ENCODE results near the gene AICDA. TPM values are rescaled to one million over a fixed set of nuclear protein-coding genes. Genes with fewer than 3 reads are reported as not detected.
"Not testable (repeated sequence)": the region's sequence is repeated elsewhere in the genome, so short reads cannot be mapped to it uniquely, and the experiment has no call there.

Gene AICDA
- polyA plus RNA-seq, 1 donor = 0.45 TPM

DNA sequence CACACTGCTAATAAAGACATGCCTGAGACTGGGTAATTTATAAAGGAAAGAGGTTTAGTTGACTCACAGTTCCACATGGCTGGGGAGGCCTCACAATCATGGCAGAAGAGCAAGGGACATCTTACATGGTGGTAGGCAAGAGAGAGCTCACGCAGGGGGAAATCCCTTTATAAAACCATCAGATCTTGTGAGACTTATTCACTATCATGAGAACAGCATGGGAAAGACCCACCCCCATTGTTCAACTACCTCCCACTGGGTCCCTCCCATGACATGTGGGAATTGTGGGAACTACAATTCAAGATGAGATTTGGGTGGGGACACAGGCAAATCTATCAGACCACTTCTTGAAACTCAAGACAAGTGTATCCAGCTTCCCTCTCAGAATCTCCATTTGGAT lies 1.2 kb upstream of the AICDA start:
- DNase-seq = not testable (repeated sequence)

DNA sequence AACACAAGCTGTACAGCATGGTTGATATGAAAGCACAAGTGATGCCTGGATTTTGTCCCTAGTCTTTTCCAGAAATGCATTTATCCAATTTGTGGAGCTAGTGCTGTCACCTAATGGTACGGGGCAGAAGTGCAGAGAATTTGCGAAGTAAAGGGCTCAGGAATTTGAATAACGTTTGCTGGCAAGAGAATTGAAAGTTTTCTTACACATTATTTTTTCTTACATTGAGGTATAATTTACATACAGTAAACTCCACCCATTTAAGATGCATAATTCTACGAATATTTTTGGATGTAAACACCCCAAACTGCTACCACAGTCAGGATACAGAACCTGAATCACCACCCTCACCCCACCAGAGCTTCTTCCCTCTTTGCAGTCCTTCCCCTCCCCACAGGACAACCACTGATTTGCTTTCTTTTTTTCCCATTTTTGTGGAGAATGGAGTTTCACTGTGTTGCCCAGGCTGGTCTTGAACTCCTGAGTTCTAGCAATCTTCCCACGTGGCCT lies 3.5 kb downstream of the AICDA start:
- peak; percentile 35 for DNase-seq

DNA sequence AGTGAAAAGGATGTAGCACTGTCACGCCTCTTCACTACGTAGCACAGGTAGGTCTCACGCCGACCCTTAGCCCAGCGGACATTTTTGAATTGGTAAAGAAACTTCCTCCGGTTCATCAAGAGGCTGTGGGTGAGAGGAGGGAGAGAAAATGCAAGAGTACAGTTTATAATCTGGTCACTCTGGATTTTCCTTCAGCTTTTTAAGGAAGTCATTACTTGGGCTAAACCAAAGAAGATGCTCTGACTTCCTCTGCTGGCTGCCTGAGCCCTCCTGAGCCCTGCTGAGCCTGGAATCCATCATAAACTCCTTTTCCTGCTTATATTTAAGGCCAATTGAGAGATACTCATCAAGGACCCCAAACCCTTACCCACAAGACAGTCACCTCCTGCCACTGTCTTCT lies 5.8 kb downstream of the AICDA start:
- no peak for DNase-seq

DNA sequence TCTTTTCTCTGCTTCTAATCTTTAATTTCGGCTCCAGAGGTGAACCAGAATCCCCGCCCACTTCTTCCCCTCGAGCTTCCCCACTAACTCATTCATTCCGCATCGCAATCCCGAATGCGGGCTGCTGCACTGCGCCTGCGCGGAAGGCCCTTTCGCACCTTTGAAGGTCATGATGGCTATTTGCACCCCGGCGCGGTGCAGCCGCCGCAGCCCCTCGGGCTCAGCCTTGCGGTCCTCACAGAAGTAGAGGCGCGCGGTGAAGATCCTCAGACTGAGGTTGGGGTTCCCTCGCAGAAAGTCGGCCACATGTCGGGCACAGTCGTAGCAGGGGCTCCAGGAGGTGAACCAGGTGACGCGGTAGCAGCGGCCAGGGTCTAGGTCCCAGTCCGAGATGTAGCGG lies 7.6 kb downstream of the AICDA start:
- DNase-seq = no peak

DNA sequence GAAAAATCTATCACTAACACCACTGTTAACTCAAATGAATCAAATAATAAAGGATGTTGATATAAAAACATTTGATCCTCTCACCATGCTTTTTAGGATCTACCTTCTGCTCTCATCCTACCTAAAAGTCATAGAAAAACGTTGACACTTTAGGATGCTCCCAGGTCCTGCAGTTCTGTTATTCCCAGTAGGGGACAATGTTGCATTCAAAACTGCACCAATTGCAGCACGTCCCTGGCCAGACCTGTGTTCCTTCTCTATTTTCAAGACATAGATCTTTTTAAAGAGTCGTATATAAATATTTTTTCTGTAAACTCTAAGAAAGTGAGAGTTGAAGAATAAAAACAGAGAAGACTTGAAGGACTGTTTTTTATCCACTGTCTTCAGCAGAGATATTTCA lies 8.8 kb downstream of the AICDA start:
- DNase-seq = no peak

DNA sequence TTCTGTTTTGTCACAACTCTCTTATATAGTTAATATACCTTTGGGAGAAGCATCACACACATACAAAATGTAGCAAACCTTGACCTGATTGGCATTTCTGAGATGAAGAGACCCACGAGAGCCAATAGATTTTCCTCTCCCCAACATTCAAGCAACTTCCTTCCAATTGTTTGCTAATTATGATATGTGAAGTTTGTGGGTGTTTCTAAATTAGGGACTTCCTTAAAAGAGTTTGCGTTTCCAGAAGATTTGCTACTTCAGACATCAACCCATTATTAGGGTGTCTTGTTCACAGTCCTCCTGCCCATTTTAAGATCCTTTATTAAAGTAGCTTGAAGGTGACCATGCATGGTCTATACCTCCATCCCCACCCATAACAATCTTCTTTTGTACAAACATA lies 9.4 kb downstream of the AICDA start:
- DNase-seq = no peak

DNA sequence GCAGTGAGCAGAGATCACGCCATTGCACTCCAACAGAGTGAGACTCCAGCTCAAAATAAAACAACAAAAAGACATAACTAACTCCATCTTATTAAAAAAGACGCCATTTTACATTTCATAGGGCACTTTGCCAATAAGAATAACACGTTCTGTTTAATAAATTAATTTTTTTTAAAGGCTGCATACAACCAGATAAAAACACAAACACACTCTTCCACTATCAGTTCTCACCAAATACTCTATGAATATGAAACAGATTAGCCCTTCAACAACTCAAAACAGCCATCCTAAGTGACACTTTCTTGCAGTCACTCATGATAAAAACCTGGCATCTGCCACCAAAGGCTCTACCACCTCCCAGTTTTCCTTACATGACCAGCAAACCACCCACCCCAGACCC lies 16.1 kb downstream of the AICDA start:
- DNase-seq = no peak

DNA sequence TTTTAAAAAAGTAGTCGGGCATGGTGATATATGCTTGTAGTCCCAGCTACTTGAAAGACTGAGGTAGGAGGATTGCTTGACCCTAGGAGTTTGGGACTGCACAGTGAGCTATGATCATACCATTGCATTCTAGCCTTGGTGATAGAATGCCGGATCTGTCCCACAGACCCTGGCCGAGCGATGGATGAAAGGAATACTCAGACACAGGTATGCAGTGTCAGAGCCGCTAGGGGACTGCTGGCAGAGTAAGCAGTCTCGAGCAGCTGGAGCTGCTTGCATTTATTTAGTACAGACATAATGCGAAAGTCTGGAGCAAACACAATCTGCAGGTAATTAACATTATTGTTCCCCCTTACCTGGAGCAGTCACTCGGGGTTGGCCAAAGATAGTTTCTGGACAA lies 18.6 kb downstream of the AICDA start:
- no peak for DNase-seq

DNA sequence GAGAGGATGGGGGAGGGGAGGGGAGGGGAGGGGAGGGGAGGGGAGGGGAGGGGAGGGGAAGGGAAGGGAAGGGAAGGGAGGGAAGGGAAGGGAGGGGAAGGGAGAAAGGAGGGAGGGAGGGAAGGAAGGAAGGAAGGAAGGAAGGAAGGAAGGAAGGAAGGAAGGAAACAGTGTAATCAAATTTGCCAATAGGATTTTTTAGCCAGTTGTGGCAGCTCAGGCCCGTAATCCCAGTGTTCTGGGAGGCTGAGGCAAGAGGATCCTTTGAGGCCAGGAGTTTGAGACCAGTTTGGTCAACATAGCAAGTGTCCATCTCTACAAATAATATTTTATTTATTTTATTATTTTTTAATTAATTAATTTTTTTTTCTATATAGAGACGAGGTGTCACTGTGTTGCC lies 19.4 kb downstream of the AICDA start:
- no peak for DNase-seq

DNA sequence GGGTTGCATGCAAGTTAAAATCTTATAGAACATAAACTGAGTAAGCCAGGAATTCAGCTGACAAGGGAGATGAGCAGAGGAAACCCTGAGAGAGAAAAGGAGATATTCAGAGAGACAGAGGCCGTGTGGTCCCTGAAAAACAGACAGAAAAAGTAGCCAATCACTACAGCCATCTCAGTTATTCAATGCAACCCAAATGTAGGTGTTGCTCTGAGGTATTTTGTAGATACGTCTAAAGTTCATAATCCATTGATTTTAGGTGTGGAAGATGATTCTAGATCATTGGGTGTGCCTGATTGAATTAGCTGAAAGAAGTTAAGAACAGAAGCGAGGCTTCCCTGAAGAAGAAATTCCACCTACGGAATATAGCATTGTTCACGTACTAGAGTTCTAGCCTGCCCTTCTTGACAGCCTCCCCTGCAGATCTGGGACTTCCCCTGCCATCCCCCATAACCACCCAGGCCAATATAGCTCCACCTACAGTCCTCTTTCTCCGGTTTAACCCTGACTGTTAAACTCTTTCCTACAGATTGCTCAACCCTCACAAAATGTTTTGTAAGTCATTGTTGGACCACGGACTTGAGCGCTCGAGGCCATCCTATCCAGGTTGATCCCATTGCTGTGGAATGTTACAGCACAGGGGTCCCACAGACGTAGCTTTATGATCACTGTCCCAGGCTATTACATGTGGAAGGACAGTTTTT lies 21.7 kb downstream of the AICDA start:
- DNase-seq = no peak

DNA sequence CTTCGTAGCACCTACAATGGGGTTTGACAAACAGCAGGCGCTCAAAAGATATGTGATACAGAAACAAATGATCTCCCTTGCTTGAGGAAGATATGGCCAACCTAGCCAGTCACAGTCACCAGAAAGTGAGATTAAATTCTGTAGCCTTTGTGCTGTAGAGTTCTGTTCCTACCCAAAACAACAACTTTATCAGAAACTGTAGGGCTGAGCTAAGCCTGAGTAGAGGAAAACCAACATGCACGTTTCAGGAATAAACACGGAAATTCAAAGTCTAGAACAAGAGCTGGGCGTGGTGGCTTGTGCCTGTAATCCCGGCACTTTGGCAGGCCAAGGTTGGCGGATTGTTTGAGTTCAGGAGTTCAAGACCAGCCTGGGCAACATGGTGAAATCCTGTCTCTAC lies 23.0 kb downstream of the AICDA start:
- no peak for DNase-seq

DNA sequence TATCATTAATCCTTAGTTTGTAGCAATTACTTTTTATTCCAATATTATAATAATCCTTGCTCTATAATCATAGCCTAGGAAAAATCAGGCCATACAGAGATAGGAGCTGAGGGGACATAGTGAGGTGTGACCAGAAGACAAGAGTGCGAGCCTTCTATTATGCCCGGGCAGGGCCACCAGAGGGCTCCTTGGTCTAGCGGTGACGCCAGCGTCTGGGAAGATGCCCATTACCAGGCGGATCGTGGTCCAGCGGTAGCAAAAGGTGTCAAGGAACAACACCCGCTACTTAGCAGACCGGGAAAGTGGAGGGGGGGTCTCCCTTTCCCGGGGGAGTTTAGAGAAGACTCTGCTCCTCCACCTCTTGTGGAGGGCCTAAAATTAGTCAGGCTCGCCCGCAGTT lies 28.2 kb downstream of the AICDA start:
- not testable (repeated sequence) for DNase-seq

DNA sequence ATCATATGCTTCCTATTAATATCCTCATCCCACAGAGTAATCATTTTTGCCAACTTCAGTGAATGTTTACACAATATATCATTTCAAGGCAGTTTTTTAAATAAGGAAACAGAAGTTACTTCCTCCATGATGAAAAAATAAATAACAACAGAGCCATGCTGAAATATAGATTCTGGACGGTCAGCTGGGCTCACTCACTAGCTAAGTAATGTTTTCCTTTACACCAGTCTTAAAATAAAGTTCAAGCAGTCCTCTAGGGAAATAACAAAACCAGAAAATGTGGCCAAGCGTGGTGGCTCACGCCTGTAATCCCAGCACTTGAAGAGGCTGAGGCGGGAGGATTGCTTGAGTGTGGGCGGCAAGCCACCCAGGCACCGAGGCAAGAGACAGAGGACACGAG lies 28.7 kb downstream of the AICDA start:
- no peak for DNase-seq

DNA sequence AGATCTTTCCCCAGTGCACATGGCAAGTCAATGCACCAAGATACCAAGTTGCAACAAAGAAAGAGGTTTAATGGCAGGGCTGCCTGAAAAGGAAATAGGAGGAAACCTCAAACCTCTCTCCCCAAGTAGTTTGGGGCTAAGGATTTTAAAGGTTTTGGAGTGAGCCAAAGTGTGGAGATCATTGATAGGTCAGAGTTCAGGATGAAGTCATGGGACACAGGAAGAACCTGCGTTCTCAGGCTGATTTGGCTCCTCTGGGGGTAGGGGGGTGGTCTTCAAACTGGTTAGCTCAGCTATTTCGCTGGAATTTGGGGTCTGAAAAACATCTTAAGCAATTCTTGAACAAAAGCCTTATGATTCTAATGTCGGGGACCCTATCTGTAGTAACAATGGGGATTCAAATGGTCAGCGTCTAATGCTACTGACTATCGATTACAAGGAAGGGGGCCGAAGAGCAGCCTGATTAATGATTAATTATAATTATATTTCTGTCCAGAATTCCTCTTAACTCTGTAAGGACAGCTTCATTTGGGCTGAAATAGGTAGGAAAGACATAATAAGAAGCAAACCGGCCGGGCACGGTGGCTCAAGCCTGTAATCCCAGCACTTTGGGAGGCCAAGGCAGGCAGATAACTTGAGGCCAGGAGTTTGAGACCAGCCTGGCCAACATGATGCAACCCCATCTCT lies 31.4 kb downstream of the AICDA start:
- no peak for DNase-seq

DNA sequence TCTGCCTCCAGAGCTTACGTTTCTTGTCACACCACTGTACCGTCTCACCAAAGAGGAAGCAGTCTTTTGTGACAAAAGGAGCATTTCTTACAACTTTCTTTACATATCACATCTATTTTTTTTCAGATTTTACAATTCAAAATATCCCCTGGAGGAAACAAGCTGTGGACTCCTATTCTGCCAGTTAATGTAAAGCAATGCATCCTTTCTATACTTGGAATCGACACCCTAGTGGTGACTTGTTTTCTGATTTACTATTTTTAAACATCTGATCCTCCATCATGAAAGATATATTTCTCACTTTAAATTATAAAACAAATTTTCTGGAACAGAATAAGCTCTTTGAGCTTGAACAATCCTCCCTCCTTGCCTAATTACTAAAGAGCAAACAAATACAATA lies 34.8 kb downstream of the AICDA start:
- DNase-seq = no peak

DNA sequence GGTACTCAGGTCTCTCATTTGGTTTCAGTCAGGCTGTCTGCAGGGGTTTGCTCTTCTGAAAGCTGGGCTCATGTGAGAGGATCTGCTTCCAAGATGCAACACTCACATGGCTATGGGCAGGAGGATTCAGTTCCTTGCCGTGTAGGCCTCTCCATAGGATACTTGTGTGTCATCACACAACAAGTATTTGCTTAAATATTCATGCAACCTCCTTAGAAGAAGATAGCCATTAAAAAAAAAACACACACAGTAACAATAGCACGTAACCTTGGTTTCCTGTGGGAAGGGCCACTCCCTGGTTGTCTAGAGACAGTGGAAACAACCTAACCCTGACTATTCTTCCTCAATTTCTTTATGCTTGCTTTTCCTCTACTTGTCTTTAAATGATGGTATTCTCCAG lies 40.2 kb downstream of the AICDA start:
- no peak for DNase-seq

DNA sequence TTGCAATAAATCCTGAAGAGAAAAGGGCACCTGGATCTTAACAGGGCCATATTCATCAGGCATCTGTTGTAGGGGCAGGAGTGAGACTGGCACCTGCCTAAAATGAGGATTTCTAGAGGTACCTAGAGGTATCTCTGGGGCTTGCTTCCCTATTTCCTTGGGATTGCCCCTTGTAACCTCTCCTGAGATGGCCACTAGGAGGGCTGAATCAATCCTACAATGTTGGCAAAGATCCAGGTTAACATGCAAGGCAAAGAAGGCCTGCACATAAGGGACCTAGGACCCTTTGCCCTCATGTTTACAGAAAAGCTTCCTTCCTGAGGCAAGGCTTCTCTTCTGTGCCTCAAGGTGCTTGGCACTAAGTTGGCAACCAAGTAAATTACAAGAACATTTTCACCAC lies 46.1 kb downstream of the AICDA start:
- no peak for DNase-seq

DNA sequence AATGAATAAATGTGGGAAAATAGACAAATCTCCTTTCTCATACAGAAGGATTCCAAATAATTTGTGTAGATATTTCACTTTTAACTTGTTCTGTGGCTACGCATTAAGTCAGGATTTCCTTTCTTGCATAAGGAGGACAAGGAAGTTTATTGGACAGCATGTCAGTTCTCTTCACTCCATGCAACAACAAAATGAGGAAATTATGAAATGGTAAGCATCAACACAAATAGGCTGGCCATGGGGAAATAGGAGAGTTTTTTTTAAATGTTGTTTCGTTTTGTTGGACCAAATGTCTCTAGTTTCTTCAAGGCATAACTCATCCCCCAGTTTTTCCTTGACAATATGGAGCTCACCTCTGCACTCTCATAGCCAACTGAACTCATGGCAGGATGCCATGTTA lies 46.6 kb downstream of the AICDA start:
- DNase-seq = not testable (repeated sequence)

DNA sequence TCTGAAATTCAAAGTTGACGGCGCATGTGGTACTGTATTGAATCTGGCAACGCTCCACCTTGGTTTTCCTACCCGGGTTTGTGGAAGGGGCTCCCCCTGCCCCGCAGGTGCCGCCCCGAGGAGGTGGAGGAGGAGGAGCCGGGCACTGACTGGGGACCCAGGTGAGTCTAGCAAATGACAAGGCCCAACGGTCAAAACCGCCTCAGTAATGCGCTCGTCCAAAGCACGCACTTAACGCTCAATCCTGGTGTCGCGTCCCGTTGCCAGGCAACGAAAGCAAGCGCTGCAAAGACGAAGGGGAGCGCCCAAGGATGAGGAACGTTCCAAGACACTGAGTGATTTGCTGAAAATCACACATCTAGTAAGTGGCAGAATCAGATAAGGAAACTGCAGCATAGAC lies 48.0 kb downstream of the AICDA start:
- DNase-seq = no peak

DNA sequence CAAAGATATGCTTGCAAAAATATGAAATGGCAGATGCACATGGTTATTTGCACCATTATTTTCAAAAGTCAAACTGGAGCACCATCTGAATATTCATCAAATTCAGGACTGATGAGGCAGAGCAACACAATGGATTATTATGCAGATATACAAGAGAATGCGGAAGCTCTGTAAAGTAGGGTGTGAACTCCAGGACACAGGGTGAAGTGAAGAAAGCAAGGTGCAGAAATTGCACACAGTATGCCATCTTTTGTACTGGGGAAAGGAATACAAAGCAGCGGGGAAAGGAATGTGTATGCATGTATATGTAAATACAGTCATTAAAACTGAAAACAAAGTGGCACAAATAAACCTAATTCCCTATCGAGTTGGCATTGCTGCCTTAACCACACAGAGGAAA lies 49.3 kb downstream of the AICDA start:
- DNase-seq = no peak

DNA sequence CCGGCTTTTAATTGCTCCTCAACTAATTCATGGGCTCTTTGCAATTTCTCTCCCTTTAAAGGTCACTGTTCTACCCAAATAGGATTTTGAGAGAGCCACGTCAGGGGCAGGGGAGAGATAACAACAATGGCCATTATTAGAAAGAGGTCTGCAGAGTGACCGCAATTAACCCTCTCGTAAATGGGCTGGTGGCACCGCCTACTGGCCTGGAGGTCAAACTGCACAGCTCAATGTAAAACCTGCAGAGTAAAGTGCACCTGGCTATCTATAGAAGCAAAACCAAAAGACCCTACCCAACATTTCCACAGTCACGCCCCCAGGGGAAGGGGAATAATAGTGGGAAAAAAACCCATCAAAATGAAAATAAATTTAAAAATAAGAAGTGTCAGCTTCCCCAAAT lies 50.3 kb downstream of the AICDA start:
- DNase-seq = no peak

DNA sequence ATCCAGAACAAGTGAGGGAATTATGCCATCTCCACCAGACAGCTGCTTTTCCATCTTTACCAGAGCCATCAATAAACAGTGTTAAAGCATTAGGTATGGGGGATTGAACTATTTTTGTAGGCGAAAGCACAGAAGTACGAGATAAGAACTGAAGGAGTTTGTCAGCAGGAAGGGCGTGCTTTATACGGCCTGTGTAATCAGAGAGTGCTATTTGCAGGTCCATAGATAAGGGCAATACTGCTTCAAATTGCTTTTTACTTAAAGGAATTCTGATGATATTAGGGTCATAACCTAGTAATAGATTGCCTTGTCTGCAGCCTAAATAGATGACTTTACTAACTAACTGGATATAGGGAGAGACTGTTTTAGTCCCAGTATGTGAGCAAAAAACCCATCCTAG lies 51.6 kb downstream of the AICDA start:
- no peak for DNase-seq

DNA sequence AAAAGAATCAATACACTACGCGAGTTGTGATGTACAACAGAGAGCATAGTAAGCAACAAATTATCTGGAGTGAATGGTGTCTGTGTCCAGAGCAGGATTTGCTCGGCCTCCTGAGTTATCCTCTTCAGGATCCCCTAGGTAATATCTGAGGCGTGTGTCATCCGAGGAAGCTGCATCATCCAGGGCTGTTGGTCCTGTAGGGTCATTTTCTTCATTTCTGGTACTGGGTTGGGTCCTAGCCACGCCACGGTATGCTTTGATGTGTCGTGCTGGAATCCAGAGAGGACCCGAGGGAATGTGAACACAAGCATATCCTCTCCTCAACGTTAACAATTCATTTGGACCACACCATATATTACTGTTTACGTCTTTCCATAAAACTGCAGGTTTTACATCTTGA lies 53.0 kb downstream of the AICDA start:
- no peak for DNase-seq

DNA sequence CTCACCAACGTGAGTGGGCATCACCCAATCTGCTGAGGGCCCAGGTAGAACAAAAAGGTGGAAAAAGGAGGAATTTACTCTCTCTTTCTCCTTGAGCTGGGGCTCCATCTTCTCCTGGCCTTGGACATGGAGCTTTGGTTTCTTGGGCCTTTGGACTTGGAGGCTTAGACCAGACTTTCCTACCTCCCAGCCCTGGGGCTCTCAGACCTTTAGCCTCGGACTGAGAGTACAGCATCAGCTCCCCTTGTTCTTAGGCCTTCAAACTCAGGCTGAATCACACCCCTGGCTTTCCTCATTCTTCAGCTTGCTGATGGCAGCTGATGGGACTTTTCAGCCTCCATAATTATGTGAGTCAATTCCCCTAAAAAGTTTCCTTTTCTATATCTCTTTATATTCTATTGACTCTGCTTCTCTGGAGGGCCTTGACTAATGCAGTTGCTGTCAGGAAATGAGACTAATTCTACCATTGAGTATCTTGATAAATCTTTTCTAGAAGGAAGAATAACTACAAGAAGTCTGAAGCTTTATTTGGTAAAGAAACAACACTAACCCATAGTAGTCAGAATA lies 56.0 kb downstream of the AICDA start:
- no peak for DNase-seq

Measured in left kidney (tissue), 2 donors.